ENCODE measurements around the gene GPR179.

GPR179 gene

DNA sequence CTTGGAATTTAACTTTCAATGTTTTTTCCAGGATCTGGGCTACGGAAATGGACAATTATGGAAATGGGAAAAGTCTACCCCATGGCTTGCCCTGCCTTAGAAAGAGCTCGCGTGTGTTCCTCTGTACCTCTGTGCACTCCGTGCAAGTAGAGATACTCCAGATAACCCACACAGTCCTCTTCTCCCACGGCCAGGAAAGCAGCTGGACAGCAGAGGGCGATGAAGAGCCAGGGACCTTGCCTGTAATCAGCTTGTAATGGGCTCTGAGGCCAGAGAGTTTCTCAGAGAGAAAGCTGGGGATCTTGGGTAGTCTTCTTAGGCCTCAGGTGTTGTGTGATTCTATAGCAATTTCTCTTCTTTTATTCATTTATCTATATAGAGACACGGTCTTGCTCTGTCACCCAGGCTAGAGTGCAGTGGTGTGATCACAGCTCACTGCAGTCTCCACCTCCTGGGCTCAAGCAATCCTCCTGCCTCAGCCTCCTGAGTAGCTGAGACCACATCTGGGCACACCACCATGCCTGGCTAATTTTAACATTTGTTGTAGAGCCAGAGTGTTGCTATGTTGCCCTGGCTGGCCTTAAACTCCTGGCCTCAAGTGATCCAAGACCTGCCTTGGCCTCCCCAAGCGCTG lies 5.5 kb upstream of the GPR179 start:
- DNase-seq (ENCODE audit: low read depth): peak; percentile 68

DNA sequence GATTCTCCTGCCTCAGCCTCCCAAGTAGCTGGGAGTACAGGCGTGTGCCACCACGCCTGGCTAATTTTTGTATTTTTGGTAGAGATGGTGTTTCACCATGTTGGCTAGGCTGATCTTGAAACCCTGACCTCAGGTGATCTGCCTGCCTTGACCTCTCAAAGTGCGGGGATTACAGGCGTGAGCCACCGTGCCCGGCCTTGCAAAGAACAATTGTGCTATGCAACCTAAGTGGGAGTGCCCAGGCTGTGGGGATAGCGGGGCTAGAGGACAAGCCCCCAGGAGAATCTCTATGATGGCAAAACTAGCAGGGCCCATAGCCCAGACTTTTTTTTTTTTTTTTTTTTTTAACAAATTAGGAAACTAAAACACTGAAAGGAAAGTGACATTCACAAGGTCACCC lies 2.0 kb upstream of the GPR179 start:
- DNase-seq (ENCODE audit: low read depth): no peak

DNA sequence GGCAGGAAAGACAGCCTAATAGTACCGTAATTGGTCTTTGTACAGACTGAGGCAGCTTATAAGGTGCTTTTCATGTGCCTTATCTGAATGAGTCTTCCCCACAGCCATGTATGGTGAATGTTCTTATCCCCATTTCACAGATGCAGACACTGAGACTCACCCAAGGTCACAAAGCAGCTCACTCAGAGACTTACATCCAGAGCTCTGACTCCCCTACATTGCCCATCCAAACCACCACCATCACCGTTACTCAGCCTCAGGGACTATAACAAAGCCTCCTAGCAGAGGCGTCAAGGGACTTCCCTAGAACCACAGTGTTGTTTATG lies 627 bp upstream of the GPR179 start:
- no peak for DNase-seq (ENCODE audit: low read depth)

DNA sequence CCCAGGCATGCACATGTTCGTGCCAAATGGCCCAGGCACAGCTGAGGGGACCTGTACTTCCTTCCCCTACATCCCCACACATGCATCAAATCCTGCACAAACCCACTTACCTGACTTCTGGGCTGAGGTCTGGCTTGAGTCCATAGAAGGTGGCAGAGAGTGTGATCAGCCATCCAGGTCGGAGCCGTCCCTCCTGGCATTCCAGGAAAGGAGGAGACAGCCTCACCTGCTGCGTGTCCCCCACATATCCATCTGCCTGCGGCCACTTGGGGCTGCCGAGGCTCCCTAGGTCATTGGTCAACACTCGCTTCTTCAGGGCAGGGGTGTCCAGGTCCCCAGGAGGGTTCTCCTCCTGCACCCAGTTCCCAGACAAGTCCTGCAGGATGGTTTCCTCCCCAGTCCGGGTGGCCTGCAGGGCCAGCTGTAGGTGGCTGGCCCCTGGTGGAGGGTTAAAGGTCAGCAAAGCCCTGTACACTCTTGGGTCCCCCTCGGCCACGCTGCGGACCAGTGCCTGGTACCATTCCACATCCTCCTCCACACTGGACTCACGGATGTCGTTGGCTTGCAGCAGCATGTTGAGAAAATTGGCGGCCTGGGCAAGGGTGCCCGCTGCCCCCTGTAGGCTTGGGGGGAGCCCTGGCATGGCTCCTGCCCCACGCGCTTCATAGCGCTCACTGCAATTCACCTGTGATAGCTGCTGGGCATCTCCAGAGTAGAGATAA lies 709 bp downstream of the GPR179 start:
- no peak for DNase-seq (ENCODE audit: low read depth)

DNA sequence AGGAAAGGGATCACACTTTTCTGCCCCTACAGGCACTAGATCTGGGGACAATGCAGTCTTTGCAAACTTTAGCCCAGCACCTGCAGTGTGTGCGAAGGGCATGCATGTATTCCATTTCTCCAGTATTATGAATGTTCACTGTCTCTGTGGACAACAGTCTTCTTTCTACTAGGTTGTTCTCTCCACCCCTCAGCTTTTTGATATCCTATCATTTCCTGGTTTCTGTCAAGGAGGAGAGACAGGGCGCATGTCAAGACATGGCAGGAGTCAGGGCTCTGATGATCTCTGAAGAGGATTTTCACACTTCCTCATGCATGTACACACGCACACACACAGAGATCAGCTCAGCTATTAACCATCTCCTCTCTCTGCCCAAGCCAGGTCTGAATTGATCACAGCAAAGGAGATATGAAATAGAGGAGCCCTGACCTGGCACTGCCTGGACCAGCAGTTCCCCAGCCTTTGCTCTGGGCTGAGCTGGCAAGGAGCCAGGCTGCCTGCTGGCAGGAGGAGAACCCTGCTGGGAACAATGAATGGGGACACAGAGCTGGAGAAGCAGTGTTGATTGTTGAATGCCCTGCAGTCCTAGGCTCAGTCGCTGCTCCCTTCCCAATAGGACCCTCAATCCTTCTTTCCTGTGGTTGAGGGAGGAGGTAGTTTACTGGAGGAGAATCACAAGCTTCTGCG lies 2.6 kb downstream of the GPR179 start:
- DNase-seq (ENCODE audit: low read depth): no peak

DNA sequence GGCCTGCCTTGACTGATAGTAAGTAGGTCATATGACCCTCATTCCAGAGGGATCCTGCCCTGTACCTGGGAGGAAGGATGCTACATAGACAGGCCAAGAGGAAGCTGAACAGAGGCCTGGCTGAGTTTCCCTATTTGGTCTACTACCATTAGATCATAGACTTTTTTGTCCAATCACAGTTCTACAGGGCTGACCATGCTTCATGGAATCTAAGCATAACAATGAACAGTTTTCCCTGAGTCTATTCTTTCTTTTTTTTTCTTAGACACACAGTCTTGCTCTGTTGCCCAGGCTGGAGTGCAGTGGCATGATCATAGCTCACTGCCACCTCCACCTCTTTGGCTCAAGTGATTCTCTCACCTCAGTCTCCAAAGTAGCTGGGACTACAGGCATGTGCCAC lies 3.9 kb downstream of the GPR179 start:
- DNase-seq (ENCODE audit: low read depth): no peak

DNA sequence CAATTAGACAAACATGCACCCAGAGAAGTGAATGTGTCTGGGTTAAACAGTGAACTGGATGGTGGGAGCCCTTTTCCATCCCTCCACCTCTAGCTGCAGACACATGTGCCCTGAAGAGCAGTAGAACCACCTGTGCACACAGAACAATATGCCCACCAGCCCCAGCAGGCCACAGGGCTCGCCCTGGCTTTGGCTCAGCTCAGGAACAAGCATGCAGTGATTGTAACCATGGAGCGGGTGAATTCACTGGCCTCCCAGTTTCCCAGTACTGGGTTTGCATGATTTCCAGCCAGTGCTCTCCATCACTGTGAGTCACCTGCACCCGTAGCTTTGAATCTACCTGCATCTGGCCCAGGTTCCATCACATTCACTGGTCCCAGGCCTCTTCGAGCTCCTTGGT lies 5.2 kb downstream of the GPR179 start:
- DNase-seq (ENCODE audit: low read depth): no peak

DNA sequence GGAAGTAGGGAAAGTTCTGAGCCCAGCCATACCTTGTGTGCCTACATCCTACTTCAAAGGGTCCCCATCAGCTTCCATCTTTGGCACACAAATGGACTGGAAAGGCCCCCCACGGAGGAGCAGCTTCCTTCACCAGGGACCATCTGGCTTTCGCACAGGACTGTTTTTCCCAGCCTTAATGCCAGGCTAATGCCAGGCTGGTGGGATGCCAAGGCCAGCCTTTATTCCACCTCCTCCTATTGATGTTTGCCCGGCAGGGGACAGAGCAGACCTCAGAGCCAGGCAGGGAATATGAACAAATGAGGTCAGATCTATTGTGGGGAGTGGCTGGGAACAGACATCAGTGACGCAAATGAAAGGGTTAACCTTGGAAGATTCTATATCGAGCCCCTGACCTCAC lies 5.7 kb downstream of the GPR179 start:
- no peak for DNase-seq (ENCODE audit: low read depth)

DNA sequence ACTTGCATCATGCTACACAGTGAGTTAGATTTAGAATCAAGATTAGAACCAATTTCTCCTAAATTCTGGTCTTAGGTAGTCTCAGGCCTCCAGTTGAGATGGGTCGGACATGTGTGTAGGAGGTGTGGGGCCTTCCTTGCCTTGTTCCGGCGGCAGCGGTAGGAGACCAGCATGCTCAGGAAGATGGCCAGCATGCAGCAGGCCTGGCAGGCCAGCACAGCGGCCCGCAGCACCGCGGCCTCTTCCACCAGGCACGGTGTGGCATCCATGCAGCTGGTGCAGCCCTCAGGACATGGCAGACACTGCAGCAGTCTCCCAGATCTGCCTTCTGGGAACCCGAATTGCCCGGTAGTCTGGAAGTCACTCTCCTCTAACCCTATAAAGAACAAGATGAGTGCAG lies 6.9 kb downstream of the GPR179 start:
- DNase-seq (ENCODE audit: low read depth): no peak

DNA sequence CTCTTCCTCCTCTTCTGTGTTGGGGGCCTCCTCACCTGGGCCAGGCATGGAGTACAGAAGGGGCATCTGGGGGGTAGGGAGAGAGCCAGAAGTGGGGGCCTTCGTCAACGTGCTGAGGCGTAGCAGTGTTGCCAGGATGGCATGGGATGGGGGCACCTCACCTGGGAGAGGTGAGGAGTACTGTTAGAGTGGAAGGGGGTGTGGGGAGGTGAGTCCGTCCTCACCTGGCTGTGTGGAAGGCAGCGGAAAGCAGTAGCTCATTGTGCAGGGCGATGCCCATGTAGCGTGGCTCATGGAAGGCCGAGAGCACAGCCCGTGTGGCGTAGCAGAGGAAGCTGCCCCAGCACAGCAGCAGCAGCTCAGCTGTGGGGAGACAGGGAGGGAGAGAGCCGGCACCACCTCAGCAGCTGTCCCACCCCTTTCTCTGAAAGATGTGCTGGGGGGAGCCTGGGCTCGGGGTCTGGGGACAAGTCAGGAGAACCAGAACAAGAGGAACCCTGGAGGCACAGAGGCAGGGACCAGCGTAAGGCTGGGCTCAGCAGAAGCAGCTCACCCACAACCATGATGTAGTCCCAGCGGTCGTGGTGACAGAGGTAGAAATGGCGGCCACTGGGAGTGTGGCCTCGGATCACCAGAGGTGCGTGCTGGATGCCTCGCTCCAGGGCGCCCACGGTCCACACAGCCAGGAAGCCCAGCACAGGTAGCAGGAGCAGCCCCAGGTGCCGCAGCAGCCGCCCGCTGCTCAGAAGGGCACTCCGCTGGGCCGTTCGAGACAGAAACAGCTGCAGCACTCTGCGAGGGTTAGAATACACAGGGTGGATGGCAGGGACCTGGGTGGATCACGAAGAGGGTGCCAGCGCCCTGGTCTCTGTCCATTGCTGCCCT lies 9.0 kb downstream of the GPR179 start:
- no peak for DNase-seq (ENCODE audit: low read depth)

DNA sequence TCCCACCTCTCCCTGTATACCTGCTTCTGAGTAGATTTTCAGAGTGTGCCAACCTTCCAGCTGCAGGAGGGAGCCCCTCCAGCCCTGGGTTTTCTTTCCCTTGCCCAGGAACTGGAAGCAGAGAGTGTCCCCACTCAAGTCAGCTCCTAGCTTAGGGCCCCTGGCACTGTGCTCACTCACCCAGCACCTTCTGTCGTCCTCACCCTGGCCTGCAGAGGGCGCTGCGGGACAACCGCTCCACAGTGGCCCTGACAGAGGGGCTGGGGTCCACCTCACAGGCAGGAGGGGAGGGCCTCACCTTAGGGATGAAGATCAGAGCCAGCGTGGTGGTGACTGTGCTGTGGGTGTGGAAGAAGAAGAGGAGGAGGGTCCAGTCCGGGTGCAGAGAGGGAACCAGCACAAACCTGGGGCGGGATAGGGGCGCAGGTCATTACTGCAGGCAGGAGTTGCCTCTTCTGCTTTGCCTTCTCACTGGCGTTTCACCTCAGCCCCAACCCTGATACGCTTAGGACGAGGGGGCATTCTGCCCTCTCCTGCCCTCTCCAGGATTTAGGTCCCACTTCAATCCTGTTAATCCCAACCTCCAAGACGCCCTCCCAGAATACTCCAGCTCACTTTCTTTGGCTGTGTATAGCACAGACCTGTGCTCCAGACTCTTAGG lies 10.0 kb downstream of the GPR179 start:
- peak; percentile 21 for DNase-seq (ENCODE audit: low read depth)

DNA sequence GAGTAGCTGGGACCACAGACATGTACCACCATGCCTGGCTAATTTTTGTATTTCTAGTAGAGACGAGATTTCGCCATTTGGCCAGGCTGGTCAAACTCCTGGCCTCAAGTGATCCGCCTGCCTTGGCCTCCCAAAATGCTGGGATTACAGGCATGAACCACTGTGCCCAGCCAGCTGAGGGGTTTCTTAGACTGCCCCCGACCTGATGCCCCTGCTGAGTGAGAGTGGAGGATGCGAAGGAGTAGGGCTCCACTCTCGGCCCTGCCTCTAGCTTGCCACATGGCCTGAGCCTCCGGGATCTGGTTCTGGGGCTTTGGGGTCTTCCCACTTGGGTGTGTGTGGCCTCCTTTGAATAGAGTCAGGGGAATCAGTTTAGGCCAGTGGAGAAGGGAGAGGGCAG lies 11.0 kb downstream of the GPR179 start:
- no peak for DNase-seq (ENCODE audit: low read depth)

DNA sequence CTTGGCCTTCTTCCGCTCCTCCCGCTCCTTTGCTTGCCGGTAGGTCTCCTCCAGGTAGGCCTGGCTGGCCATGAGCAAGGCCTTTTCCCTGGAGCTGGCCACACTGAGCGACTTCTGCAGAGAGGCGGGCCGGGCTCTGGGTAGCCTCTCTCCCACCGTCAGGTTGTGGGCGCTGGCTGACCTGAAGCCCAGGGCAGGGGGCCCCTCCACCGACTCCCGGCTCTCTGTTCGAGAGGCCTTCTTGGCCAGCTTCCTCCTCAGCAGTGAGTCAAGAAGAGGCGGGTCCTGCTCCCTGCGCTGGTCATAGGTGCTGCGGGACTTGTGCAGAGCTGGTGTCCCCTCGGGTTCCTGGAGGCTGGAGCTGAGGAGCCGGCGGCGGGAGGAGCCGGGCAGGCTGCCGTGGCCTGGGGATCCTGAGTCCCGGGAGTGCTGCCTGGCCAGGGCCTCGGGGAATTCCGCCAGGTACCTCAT lies 12.8 kb downstream of the GPR179 start:
- no peak for DNase-seq (ENCODE audit: low read depth)

DNA sequence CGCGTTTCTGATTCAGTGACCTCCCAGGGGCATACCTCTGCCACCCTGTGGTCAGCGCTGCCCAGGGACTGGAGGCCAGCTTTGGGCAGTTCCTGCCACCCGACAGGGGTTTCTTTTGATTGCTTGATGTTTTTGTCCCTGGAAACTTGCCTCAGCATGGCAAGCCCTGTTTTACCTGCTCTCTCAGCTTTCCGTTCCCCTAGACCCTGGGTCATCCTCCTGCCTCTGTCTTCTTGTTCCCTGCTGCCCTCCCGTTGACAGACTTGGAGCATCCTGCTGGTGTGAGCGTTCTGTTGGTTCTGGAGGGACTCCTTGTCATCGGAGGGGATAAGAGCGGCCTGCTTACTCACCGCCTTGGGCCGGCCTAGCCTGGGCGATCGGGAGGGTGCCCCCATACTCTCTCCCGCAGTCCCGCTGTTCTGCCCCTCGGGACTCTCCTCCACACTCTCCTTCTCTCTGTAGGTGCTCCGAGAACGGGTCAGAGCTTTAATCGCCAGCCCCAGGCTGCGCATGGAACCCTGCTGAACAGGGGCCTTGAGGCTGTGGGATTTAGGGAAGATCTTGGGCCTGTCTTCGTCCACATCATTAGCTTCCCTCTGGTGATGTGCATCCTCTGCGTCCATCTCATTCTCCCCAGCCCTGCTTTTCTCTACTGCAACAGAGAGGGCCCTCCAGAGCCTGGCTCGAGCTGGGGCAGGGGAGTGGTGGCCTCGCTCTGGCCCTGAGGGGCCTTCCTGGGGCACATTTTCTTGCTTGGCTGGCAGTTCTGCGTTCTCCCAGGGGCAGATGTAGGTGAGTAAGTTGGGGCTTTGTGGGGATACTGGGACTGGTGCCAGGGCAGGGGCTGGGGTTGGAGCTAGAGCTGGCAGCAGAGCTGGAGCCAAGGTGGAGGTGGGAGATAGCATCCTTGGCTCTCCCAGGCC lies 13.7 kb downstream of the GPR179 start:
- no peak for DNase-seq (ENCODE audit: low read depth)

DNA sequence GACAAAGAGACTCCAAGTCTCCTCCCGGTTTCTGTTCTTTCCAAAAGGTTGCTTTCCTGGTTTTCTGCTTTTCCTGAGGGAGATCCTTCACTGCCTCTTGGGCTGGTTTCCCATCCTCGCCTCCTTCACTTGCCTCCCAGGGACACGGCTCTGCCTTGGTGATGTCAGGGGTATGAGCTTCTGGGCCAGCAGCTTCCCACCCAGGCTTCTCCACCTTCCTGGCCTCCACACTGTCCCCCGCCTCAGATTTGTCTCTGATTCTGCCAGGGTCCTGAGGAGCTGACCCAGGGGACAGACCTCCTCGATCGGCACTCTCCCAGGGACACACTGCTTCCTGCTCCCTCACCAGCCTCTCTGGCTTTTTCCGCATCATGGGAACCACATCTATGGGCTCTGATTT lies 14.5 kb downstream of the GPR179 start:
- DNase-seq (ENCODE audit: low read depth): no peak

DNA sequence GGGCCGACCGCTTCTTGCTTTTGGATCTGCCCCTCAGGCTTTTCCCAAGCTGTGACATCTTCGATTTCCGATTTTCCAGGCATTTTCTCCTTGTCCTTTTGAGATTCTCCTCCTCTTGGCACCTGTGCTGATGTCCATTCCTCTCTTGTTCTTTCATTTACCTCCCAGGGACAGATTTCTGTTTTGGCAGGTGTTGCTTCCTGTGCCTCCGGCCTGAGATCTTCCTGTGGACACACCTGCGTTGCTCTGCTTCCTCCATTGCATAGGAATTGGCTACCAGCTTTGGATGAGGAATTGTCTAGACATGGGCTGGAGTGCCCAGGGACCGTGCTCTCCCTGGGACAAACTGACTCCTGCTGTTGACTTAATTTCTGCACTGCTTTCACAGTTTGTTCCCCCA lies 15.1 kb downstream of the GPR179 start:
- no peak for DNase-seq (ENCODE audit: low read depth)

DNA sequence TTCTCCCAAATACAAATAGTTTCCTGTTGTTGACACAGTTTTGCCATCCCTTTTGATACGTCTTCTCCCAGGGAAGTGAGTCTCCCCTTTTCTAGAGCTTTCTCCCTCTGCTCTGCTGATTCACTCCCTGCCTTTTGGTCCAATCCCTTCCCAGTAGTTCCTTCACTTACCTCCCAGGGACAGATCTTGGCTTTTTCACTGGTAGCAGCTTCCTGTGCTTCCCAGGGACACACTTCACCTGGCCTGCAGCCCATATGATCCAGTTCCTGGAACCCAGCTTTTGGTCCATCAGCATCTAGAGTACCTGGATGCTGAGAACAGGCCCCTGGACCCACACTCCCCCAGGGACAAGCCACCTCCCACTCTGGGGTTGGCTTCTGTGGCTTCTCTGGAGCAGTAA lies 15.8 kb downstream of the GPR179 start:
- no peak for DNase-seq (ENCODE audit: low read depth)

DNA sequence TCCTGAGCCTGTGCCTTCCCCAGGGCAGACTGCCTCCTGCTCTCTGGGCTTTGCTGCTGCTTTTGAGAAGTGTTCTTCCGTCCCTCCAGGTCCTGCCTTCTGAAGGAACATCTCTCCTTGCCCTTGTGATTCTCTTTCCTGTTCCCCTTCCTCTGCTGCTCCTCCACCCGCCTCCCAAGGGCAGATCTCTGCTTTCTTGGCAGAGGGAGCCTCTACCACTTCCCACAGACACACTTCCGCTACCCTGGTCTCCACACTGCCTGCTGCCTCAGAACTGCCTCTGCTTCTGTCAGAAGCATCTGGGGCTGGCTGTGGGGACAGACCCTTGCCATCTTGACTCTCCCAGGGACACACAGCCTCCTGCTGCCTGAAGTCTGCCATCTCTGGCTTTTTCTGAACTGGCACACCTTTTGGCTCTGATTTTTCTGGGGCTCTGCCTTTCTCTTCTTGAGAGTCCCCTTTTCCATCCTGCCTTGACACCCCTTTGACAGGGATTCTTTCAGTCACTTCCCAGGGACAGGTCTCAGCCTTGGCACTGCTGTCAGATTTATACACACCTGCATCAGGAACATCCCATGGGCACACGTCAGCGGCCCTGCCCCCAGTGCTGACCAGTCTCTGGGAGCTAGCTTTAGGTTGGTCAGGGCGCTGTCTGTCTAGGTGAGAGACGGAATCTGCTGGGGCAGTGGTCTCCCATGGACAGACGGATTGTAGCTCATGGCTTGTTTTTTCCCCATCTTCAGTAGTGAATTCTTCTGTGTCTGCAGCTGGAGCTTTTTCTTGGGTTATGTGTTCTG lies 16.6 kb downstream of the GPR179 start:
- no peak for DNase-seq (ENCODE audit: low read depth)

DNA sequence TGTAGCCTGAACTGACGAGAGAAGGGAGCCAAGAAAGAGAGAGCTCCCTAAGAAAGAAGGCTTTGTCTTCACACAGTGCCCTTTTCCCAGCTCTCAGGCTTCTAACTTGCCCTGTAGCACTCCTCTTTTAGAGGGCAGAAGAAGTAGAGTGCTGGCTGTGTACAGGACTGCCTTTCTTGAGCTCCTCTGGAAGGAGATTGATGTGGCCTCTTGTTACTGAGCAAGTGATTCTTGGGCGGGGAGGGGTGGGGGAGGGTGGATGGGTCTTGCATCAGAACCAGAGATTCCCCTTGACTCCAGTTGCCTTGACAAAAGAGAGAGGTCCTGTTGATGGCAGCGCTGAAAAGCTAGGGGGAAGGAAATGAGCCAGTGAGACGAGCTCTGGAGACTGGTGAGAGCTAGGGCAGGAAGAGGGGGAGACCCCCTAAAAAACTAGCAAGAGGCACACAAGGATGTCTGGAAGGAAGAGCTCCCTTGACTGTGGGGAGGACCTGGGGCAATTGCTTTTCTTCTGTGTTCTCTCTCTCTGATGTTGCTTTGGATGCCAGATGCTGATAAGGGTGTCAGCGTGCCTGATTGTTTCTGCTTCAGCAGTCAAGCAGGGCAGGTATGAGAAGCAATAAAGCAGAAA lies 18.4 kb downstream of the GPR179 start:
- DNase-seq (ENCODE audit: low read depth): no peak

DNA sequence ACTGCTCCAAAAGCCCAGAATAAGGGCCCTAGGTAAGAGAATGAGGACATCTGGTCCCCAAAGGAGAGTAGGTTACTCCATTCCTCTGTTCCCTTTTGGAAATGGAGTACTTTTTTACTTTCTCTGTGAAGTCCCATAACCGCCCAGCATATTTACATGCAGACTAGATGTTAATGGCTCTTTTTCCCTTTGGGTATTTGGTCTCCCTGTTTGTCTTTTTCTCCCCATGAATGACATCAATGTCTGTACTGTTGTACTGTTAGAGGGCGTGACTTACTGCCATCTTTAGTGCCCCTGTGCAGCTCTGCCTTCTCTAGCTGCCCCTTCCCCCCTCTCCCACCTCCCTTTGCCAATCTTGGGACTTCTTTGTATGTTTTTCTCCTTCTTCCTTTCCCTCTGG lies 19.0 kb downstream of the GPR179 start:
- no peak for DNase-seq (ENCODE audit: low read depth)

All from activated T-helper 9 cell treated with anti-CD3 and anti-CD28 coated beads, Interleukin-2, amount 50 U/mL, for 16 hours (primary cell).